K562 (cell line): Measurements from ENCODE around the gene MIX23. TPM values are rescaled to one million over a fixed set of nuclear protein-coding genes. Genes with fewer than 3 reads are reported as not detected.

ENCODE experiments used
- ATF1 ChIP-seq, 2 experiments: fragments of 450-650 bp in 1 of 2; IDR thresholded peaks; 2 replicates each; pipeline ENCODE4 v1.6.1; 2016; ENCODE audit warnings: missing compliant biosample characterization in 1 of 2, missing genetic modification characterization in 1 of 2
- BRF2 ChIP-seq: IDR thresholded peaks from 3 replicates; pipeline ENCODE4 v1.6.1; 2011; ENCODE audit warnings: borderline replicate concordance, mild to moderate bottlenecking; ENCODE audit not compliant: insufficient read length, insufficient read depth
- CBFA2T2 ChIP-seq: fragments of 450-650 bp; conservative IDR thresholded peaks from 2 replicates; pipeline ENCODE4 v1.6.1; 2017; ENCODE audit warnings: mild to moderate bottlenecking
- CHD1 ChIP-seq: fragments of 200-600 bp; sonication (generic); IDR thresholded peaks from one replicate; pipeline ENCODE4 v1.6.1; 2012; ENCODE audit warnings: mild to moderate bottlenecking, moderate library complexity, low read length, inconsistent platforms
- HDAC1 ChIP-seq, 2 experiments: fragments of 450-650 bp; IDR thresholded peaks; 2 replicates each; pipeline ENCODE4 v1.6.1; 2016 to 2017; ENCODE audit warnings: inconsistent platforms in 1 of 2, mild to moderate bottlenecking in 1 of 2, moderate library complexity in 1 of 2
- HIVEP1 ChIP-seq: fragments of 250-450 bp; sonication (Bioruptor Pico); IDR thresholded peaks from 2 replicates; pipeline ENCODE4 v1.4.0; 2020; ENCODE audit warnings: mild to moderate bottlenecking
- HNRNPK ChIP-seq: fragments of 200-400 bp; formaldehyde crosslinking; IDR thresholded peaks from one replicate; pipeline ENCODE4 v1.6.1; 2018; ENCODE audit warnings: mild to moderate bottlenecking, low read depth, low read length; ENCODE audit not compliant: poor library complexity, severe bottlenecking
- MAFK ChIP-seq: IDR thresholded peaks from 2 replicates; pipeline ENCODE4 v1.6.1; 2011; ENCODE audit warnings: low read length, improper control_type of control experiment
- MITF ChIP-seq: IDR thresholded peaks from 2 replicates; pipeline ENCODE4 v1.6.1; 2014; ENCODE audit warnings: antibody characterized with exemption
- RBM14 ChIP-seq: fragments of 200-400 bp; formaldehyde crosslinking; IDR thresholded peaks from 2 replicates; pipeline ENCODE4 v1.6.1; 2018; ENCODE audit warnings: low read depth, mild to moderate bottlenecking, low read length, moderate library complexity, borderline replicate concordance; ENCODE audit not compliant: insufficient read depth
- RFX5 ChIP-seq: IDR thresholded peaks from 2 replicates; pipeline ENCODE4 v1.6.1; 2011; ENCODE audit warnings: low read depth, mild to moderate bottlenecking, improper control_type of control experiment, low read length
- SAFB ChIP-seq: fragments of 200-400 bp; formaldehyde crosslinking; IDR thresholded peaks from 2 replicates; pipeline ENCODE4 v1.6.1; 2017; ENCODE audit warnings: low read depth, low read length, borderline replicate concordance
- SIN3B ChIP-seq: fragments of 450-650 bp; IDR thresholded peaks from 2 replicates; pipeline ENCODE4 v1.6.1; 2017; ENCODE audit warnings: low read depth, mild to moderate bottlenecking, moderate library complexity
- SMARCA5 ChIP-seq: fragments of 450-650 bp; IDR thresholded peaks from 2 replicates; pipeline ENCODE4 v1.6.1; 2016
- ZBTB11 ChIP-seq, 3 experiments: fragments of 200-800 bp in 1 of 3; fragments of 250-450 bp in 1 of 3; fragments of 450-650 bp in 1 of 3; sonication (Bioruptor Pico) in 1 of 3; sonication (Bioruptor generic) in 1 of 3; formaldehyde crosslinking in 1 of 3; IDR thresholded peaks; 2 replicates each; pipeline versions ENCODE4 v1.6.1 to v1.8.0; 2016 to 2022; ENCODE audit warnings: mild to moderate bottlenecking in 2 of 3, missing genetic modification characterization in 2 of 3, missing compliant biosample characterization in 1 of 3, moderate library complexity in 1 of 3
- ZBTB7A ChIP-seq: IDR thresholded peaks from 2 replicates; pipeline ENCODE4 v1.6.1; 2011; ENCODE audit warnings: low read depth, mild to moderate bottlenecking, low read length, moderate library complexity, borderline replicate concordance; ENCODE audit not compliant: control insufficient read depth
- ZNF133 ChIP-seq: fragments of 250-450 bp; sonication (Bioruptor Pico); IDR thresholded peaks from 2 replicates; pipeline ENCODE4 v1.4.0; 2020; ENCODE audit warnings: mild to moderate bottlenecking
- ZNF175 ChIP-seq: fragments of 200-800 bp; sonication (Bioruptor generic); IDR thresholded peaks from 2 replicates; pipeline ENCODE4 v1.6.1; 2016; ENCODE audit warnings: low read depth, mild to moderate bottlenecking, missing genetic modification characterization, missing compliant biosample characterization
- ZNF395 ChIP-seq: fragments of 200-800 bp; sonication (Bioruptor generic); IDR thresholded peaks from 2 replicates; pipeline ENCODE4 v1.6.1; 2017; ENCODE audit warnings: missing genetic modification characterization, missing compliant biosample characterization
- polyA plus RNA-seq, 8 experiments: library from polyadenylated mRNA; depleted of rRNA in 4 of 8; stranded (reverse) in 5 of 8; unstranded in 3 of 8; fragments of >200 nt; fragmentation: Nextera tagmentation in 2 of 8; fragmentation: Illumina TruSeq in 1 of 8; extraction: Ambion mirVana in 2 of 8; extraction: Trizol in 1 of 8; gene quantifications; 2 replicates each; pipeline versions ENCODE4 v1.2.1 to v1.2.3, GENCODE V29; 2011 to 2014; ENCODE audit warnings: inconsistent platforms in 1 of 8, missing spikeins in 1 of 8
- total RNA-seq, 7 experiments: library from RNA; depleted of rRNA in 6 of 7; stranded (reverse); fragments of >200 nt in 6 of 7; fragmentation: Illumina TruSeq in 2 of 7; extraction: Trizol in 2 of 7; gene quantifications; 2 replicates each; pipeline versions ENCODE4 v1.2.1 to v1.2.3, GENCODE V29; 2011 to 2021; ENCODE audit warnings: low replicate concordance in 1 of 7

The MIX23 gene
- total and polyA plus RNA-seq, 9 of the 15 experiments (the other 6 are each of a cell fraction or from before 2014, with no cell fraction given) = 45.5 to 185 (median 106) TPM

- TF ChIP-seq MITF = no peak
- peak in 1 of 3 experiments; percentile 67; a peak in 3 of 6 replicates for TF ChIP-seq ZBTB11 (CRISPR knock-in tag; IDR thresholded peaks at IDR 0.05)
- TF ChIP-seq ZNF133 (CRISPR knock-in tag) = no peak
- no peak for TF ChIP-seq HIVEP1
- no peak for TF ChIP-seq BRF2
- no peak for TF ChIP-seq SMARCA5
- TF ChIP-seq ZNF175 = no peak
- TF ChIP-seq SIN3B = peak; percentile 36; the same call in 1 of the 2 replicates
- no peak for TF ChIP-seq ZNF395 (CRISPR knock-in tag)
- TF ChIP-seq HDAC1 (IDR thresholded peaks at IDR 0.05) = peak in 1 of 2 experiments; percentile 28; a peak in 1 of 4 replicates
- no peak for TF ChIP-seq ZBTB7A
- TF ChIP-seq SAFB = no peak
- no peak for TF ChIP-seq HNRNPK
- TF ChIP-seq RBM14 = no peak
- no peak for TF ChIP-seq RFX5
- TF ChIP-seq CHD1 = no peak
- no peak for TF ChIP-seq ATF1 (CRISPR knock-in tag; IDR thresholded peaks at IDR 0.05)
- TF ChIP-seq ATF1 (tag; IDR thresholded peaks at IDR 0.05) = peak; percentile 75
- no peak for TF ChIP-seq MAFK
- TF ChIP-seq CBFA2T2 = no peak
Observed at GRCh38 chr3:122415762-122416654, 33.0 kb upstream of the MIX23 start, which contains the start of gene WDR5B (continued).
